Small intestine (tissue), 7 donors: Measurements from ENCODE around the gene MAP2K5. TPM values are rescaled to one million over a fixed set of nuclear protein-coding genes. Genes with fewer than 3 reads are reported as not detected.
A peak's percentile ranks its signal among the peaks of the same experiment; 100 is the strongest.

ENCODE experiments used
- DNase-seq, 2 donors: peaks; one replicate each; pipeline versions ENCODE4 v3.0.0 to v3.0.0-alpha.2; 2013
- FAIRE-seq: peaks from 2 replicates; lab custom pipeline; 2012; peaks lifted over from hg19 to GRCh38; lab: Jason Lieb, UNC
- H3K27ac ChIP-seq, 3 donors: one replicate each; pipeline ENCODE4 v1.5.1; 2013; ENCODE audit warnings: low read length in 2 of 3, mild to moderate bottlenecking in 2 of 3, control low read depth in 1 of 3, inconsistent platforms in 1 of 3, low read depth in 1 of 3, moderate library complexity in 1 of 3
- H3K27me3 ChIP-seq, 3 donors: one replicate each; pipeline ENCODE4 v1.6.1; 2013; ENCODE audit warnings: low read length in 3 of 3, inconsistent platforms in 1 of 3; ENCODE audit not compliant: control insufficient read depth in 3 of 3, insufficient read depth in 3 of 3
- H3K36me3 ChIP-seq, 3 donors: one replicate each; pipeline ENCODE4 v1.6.1; 2013; ENCODE audit warnings: low read length in 3 of 3, inconsistent platforms in 1 of 3, low read depth in 1 of 3, mild to moderate bottlenecking in 1 of 3, moderate library complexity in 1 of 3; ENCODE audit not compliant: control insufficient read depth in 3 of 3, insufficient read depth in 2 of 3
- H3K4me1 ChIP-seq, 3 donors: one replicate each; pipeline ENCODE4 v1.6.1; 2013; ENCODE audit warnings: low read length in 2 of 3, inconsistent platforms in 1 of 3, low read depth in 1 of 3, mild to moderate bottlenecking in 1 of 3, moderate library complexity in 1 of 3; ENCODE audit not compliant: control insufficient read depth in 3 of 3, insufficient read depth in 2 of 3
- H3K4me3 ChIP-seq, 3 donors: one replicate each; pipeline ENCODE4 v1.5.1; 2013; ENCODE audit warnings: low read length in 3 of 3, control low read depth in 1 of 3, inconsistent platforms in 1 of 3, low read depth in 1 of 3, mild to moderate bottlenecking in 1 of 3, moderate library complexity in 1 of 3
- H3K9me3 ChIP-seq, 2 donors: one replicate each; pipeline ENCODE4 v1.6.1; 2013; ENCODE audit warnings: low read depth in 1 of 2, low read length in 1 of 2; ENCODE audit not compliant: control insufficient read depth in 2 of 2, insufficient read depth in 1 of 2
- WGBS, 3 donors: extraction: QIAGEN DNeasy Blood & Tissue Kit; methylation state at CpG; one replicate each; pipeline ENCODE4 v1.1.7; 2013; 5-methylcytosine and 5-hydroxymethylcytosine counted together
- polyA plus RNA-seq, 4 donors: library from polyadenylated mRNA; stranded (reverse) in 3 of 4; unstranded in 1 of 4; fragments of 200-250 nt in 3 of 4; fragments of 120-200 nt in 1 of 4; gene quantifications; one replicate each; pipeline versions ENCODE4 v1.2.1 to v1.2.3, GENCODE V29; 2013
- donor health status: healthy with polysubstance abuse.
- donor health status: control.
- donor health status: control.
- donor health status: Bipolar disorder and iron deficiency.
- donor health status: healthy.

Gene MAP2K5
- polyA plus RNA-seq, 4 donors: 10.5 to 15.6 (median 11.8) TPM

- Histone ChIP-seq H3K36me3 (peaks cover 0 to 5% (median 1%) of the 10 kb centered on the region in 3 donors), H3K9me3 (no peaks in the 10 kb centered on the region), H3K27me3 (no peaks in the 10 kb centered on the region), H3K4me3 (no peak overlapping the region), H3K4me1 (peaks cover 0 to 14% (median 5%) of the 10 kb centered on the region in 3 donors), H3K27ac (no peak overlapping the region)
- no peak for FAIRE-seq
- no peak for DNase-seq
- 66 to 73% (median 71%) methylated on average over 7 of the region's 7 CpGs for WGBS, 3 donors
Observed at GRCh38 chr15:67762610-67763368, 220.3 kb downstream of the MAP2K5 start.

DNA sequence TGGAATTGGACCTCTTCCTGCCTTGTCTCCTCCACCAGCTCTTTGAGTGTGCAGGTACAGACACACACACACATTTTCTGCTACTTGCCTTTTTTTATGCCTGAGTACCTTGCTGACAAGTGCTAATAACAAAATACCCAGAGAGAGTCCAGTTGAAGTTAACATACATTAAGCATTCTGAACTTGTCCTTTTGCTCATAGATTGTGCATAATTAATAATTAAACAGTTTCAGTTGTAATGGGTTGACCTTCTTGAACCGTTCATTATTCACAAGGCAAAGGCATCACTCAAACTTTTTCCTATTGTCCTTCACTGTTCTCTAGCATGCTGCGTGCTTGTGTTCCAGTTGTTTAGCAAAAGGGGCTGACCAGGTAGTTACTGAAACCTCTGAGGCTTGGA lies 223.2 kb downstream of the MAP2K5 start:
- FAIRE-seq: no peak
- WGBS, 3 donors: 12 to 59% (median 39%) methylated on average over 2 of the region's 2 CpGs
- Histone ChIP-seq H3K36me3 (peaks cover 0 to 5% (median 0%) of the 10 kb centered on the region in 3 donors), H3K4me1 (peaks cover 0 to 14% (median 5%) of the 10 kb centered on the region in 3 donors), H3K4me3 (no peak overlapping the region), H3K9me3 (no peaks in the 10 kb centered on the region), H3K27me3 (no peaks in the 10 kb centered on the region), H3K27ac (no peak overlapping the region)
- DNase-seq: peak; percentile 29 to 69

DNA sequence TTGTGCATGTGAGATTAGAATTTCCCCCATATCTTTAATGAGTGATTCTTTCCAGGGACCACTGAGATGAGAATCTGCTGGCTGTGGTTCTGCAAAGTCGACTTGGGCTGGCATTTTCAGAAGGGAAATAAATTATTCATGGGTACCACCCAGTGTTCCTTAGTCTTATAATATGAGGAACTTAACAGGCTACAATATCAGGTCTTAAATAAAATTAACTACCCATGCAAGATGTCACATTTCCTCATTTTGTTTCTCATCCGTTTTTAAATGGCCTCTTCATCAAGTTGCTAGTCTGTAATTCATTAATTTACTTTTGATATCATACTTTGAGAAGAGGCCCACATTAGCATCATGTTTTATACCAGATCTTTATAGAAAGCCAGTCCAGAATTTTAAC lies 224.5 kb downstream of the MAP2K5 start:
- WGBS, 3 donors: 45 to 56% (median 52%) methylated on average over 2 of the region's 2 CpGs
- no peak for DNase-seq
- no peak for FAIRE-seq

GRCh38 chr15:67768313-67768977 lies 225.9 kb downstream of the MAP2K5 start:
- peaks cover 0 to 9% (median 5%) of the 10 kb centered on the region in 3 donors for H3K4me1 ChIP-seq
- WGBS, 3 donors: 87 to 91% (median 89%) methylated on average over 7 of the region's 7 CpGs
- no peak overlapping the region for H3K4me3 ChIP-seq
- DNase-seq (no peak), FAIRE-seq (no peak)
- peaks cover 0 to 2% (median 0%) of the 10 kb centered on the region in 3 donors for H3K36me3 ChIP-seq
- H3K9me3 ChIP-seq: no peaks in the 10 kb centered on the region
- no peak overlapping the region for H3K27ac ChIP-seq
- no peaks in the 10 kb centered on the region for H3K27me3 ChIP-seq

More for the DNA sequence above, 224.5 kb downstream of the MAP2K5 start:
- peaks cover 0 to 5% (median 0%) of the 10 kb centered on the region in 3 donors for H3K36me3 ChIP-seq
- no peak overlapping the region for H3K4me3 ChIP-seq
- no peaks in the 10 kb centered on the region for H3K27me3 ChIP-seq
- peaks cover 0 to 11% (median 5%) of the 10 kb centered on the region in 3 donors for H3K4me1 ChIP-seq
- no peak overlapping the region for H3K27ac ChIP-seq
- no peaks in the 10 kb centered on the region for H3K9me3 ChIP-seq

GRCh38 chr15:67769497-67770357 lies 227.2 kb downstream of the MAP2K5 start:
- Histone ChIP-seq H3K4me1 (peaks cover 0 to 9% (median 5%) of the 10 kb centered on the region in 3 donors), H3K4me3 (no peak overlapping the region), H3K27me3 (no peaks in the 10 kb centered on the region), H3K27ac (no peak overlapping the region), H3K9me3 (no peaks in the 10 kb centered on the region), H3K36me3 (no peaks in the 10 kb centered on the region)
- WGBS, 3 donors: 82 to 93% (median 91%) methylated on average over 13 of the region's 13 CpGs
- DNase-seq: no peak
- no peak for FAIRE-seq

DNA sequence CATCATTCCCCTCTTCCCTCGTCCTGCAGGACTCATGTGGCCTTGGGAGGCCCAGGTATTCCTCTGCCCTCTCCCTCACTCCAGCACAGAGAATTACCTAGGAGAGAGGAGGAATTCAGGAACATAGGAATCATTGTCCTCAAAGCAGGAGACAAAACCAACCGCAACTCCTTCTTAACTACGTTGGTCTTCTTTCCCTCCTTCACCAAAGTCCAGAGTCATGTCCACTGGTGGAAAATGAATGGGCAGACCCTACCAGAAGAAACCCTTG lies 227.8 kb downstream of the MAP2K5 start:
- FAIRE-seq (no peak), DNase-seq (no peak)
- WGBS, 3 donors: 83 to 92% (median 90%) methylated on average over 3 of the region's 3 CpGs
- no peaks in the 10 kb centered on the region for H3K27me3 ChIP-seq
- H3K4me3 ChIP-seq: no peak overlapping the region
- no peaks in the 10 kb centered on the region for H3K9me3 ChIP-seq
- H3K27ac ChIP-seq: no peak overlapping the region
- H3K36me3 ChIP-seq: no peaks in the 10 kb centered on the region
- peaks cover 0 to 9% (median 5%) of the 10 kb centered on the region in 3 donors for H3K4me1 ChIP-seq

DNA sequence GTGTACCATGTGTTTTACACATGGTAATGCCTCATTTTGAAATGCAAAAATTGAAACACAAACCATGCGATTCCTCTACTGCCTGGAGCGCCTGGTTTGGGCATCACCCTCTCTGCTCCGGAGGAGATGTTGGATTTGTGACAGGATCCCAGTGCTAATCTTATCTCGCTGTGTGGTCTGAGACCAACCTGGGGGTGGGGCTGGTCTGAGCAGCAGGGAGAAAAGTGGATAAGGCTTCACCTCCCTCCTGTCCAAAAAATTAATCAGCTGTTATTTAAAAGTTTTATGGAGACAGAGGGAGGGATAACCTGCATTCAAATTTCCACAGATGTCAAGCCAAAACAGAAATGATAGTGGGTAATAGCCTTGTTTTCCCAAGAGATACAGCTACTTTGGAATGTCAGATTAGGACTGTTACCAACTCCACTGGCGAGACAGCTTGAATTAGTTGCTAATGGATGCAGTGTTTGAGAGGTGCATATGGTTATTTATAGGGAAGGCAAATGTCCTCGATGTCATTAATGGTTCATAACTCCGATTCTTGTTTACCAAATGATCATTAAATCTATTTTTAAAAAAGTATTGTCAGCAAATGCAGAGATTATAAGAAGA lies 228.8 kb downstream of the MAP2K5 start:
- H3K4me1 ChIP-seq: peaks cover 0 to 4% (median 0%) of the 10 kb centered on the region in 3 donors
- FAIRE-seq: no peak
- H3K4me3 ChIP-seq: no peak overlapping the region
- DNase-seq: no peak
- no peaks in the 10 kb centered on the region for H3K27me3 ChIP-seq
- H3K27ac ChIP-seq: no peak overlapping the region
- 79 to 81% (median 80%) methylated on average over 7 of the region's 7 CpGs for WGBS, 3 donors
- peaks cover 0 to 2% (median 0%) of the 10 kb centered on the region in 3 donors for H3K36me3 ChIP-seq
- no peaks in the 10 kb centered on the region for H3K9me3 ChIP-seq

- Histone ChIP-seq H3K27ac (no peak overlapping the region), H3K36me3 (peaks cover 0 to 2% (median 0%) of the 10 kb centered on the region in 3 donors), H3K4me3 (no peak overlapping the region), H3K4me1 (no peaks in the 10 kb centered on the region), H3K9me3 (no peaks in the 10 kb centered on the region), H3K27me3 (no peaks in the 10 kb centered on the region)
- DNase-seq: no peak
- WGBS, 3 donors: 95 to 97% (median 97%) methylated on average over 3 of the region's 3 CpGs
- no peak for FAIRE-seq
Observed at GRCh38 chr15:67774626-67775025, 232.1 kb downstream of the MAP2K5 start.
